Stimulated activated effector memory CD8-positive, alpha-beta T cell treated with anti-CD3 and anti-CD28 coated beads, Interleukin-12 subunit alpha, Interleukin-12 subunit beta, amount 100 ng/mL, for 72 hours (primary cell): Measurements from ENCODE around the gene ATP6V1G1.

Source experiments
- ATAC-seq: fragments of 150-1000 bp; cut with Tn5 transposase; 2 replicates; pipeline ENCODE4 v1.10.0; 2021
- DNase-seq, 2 donors: peaks; one replicate each; pipeline ENCODE4 v3.0.0; 2021 to 2022; ENCODE audit warnings: low spot score in 2 of 2
- H3K27ac Mint-ChIP-seq: one replicate; pipeline ENCODE4 v1.8.0; 2022; ENCODE audit warnings: mild to moderate bottlenecking, mixed read lengths
- H3K36me3 Mint-ChIP-seq: one replicate; pipeline ENCODE4 v1.8.0; 2022; ENCODE audit warnings: mild to moderate bottlenecking, mixed read lengths
- H3K4me1 Mint-ChIP-seq: one replicate; pipeline ENCODE4 v1.8.0; 2022; ENCODE audit warnings: mixed read lengths
- H3K4me3 Mint-ChIP-seq: one replicate; pipeline ENCODE4 v1.8.0; 2022; ENCODE audit warnings: mild to moderate bottlenecking, mixed read lengths
- H3K9me3 Mint-ChIP-seq: one replicate; pipeline ENCODE4 v1.8.0; 2022; ENCODE audit warnings: mixed read lengths

The ATP6V1G1 gene

GRCh38 chr9:114616684-114617520 is 29.3 kb downstream of the ATP6V1G1 start:
- Mint-ChIP-seq H3K4me3 (no peak overlapping the region), H3K36me3 (peaks cover 47% of the 10 kb centered on the region), H3K4me1 (peaks cover 31% of the 10 kb centered on the region), H3K27ac (peak overlapping the region; percentile 81), H3K9me3 (no peaks in the 10 kb centered on the region)
- DNase-seq, result no peak
- peak; percentile 36 for ATAC-seq

DNA sequence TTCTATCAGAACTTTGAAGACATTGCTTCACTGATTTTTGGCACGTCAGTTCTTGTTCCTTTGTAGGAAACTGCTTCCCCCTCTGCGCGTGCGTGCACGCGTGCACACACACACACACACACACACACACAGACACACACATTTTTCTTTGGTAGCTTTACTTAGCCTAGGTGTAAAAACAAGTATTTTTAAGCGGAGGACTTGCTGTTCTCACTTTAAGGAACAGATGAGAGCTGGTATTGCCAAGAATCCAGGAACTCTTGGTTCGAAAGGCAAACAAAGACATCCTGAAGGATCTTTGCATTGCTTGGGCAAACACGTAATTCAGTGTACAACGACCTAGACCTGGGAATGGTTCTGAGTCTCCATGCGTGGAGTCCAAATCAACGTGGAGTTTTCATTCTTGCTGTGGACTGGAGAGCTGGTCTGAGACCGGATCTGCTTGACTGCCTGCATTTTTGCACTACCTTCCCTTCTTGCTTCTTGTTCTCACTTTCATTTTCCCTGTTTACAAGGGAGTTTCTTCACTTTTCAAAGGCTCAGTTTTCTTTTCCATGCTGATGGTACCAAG is 31.7 kb downstream of the ATP6V1G1 start:
- Mint-ChIP-seq H3K9me3 (no peaks in the 10 kb centered on the region), H3K36me3 (peaks cover 46% of the 10 kb centered on the region), H3K4me1 (peaks cover 11% of the 10 kb centered on the region), H3K27ac (no peak overlapping the region), H3K4me3 (no peak overlapping the region)
- DNase-seq (no peak), ATAC-seq (no peak)

- no peak overlapping the region for H3K4me3 Mint-ChIP-seq
- no peaks in the 10 kb centered on the region for H3K9me3 Mint-ChIP-seq
- peaks cover 4% of the 10 kb centered on the region for H3K4me1 Mint-ChIP-seq
- no peak for ATAC-seq
- H3K27ac Mint-ChIP-seq, result peak overlapping the region; percentile 29
- H3K36me3 Mint-ChIP-seq, result peaks cover 44% of the 10 kb centered on the region
- DNase-seq, result no peak
Observed at GRCh38 chr9:114621561-114621960, 34.0 kb downstream of the ATP6V1G1 start.

DNA sequence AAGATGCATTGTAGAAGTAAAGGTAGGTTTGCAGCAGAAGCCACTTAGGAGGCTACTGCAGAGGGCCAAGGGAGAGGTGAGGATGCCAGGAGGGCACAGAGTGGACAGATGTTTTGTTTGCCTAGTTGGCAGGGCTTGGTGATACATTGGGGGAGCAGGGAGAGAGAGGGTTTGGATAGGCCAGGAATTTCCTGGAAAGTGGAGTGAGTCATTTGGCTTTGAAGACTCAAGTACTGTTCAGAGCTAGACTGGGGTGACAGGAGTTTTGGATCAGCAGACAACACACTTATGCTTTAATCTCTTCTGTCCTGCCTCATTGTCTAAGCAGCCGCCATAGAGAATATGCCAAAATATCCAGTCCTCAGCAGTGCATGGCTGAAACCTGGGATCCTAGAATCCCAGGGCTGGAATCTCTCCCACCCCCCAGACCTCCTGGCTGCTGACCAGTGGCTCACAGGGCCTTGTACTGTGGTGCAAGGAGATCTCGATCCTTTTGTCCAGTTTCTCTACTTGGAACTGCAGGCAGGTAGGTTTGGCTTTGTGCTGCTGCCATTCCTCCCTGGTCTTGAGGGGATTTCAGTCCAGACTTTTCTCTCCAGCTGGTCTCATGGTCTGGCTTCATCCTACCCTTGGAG is 34.5 kb downstream of the ATP6V1G1 start:
- peaks cover 49% of the 10 kb centered on the region for H3K36me3 Mint-ChIP-seq
- H3K4me1 Mint-ChIP-seq, result no peaks in the 10 kb centered on the region
- ATAC-seq (no peak), DNase-seq (no peak)
- peak overlapping the region; percentile 29 for H3K27ac Mint-ChIP-seq
- no peak overlapping the region for H3K4me3 Mint-ChIP-seq
- no peaks in the 10 kb centered on the region for H3K9me3 Mint-ChIP-seq

DNA sequence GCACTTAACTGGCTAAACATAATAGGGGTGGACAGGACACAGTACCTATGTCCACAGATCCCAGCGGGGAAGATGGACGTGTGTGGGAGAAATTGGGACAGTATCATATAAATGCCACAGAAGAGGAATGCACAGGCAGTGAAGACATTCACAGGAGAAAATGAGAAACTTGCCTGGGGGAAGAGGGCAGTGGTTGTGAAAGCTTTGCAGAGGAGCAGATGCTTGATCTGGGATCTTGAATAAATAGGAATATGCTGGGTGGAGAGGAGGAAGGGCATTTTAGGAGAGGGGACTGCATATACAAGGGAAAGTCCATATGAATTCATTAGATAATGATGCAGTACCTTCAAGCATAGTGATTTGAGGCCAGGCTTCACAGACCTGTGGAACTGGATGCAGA is 37.1 kb downstream of the ATP6V1G1 start:
- no peak for ATAC-seq
- no peaks in the 10 kb centered on the region for H3K9me3 Mint-ChIP-seq

DNA sequence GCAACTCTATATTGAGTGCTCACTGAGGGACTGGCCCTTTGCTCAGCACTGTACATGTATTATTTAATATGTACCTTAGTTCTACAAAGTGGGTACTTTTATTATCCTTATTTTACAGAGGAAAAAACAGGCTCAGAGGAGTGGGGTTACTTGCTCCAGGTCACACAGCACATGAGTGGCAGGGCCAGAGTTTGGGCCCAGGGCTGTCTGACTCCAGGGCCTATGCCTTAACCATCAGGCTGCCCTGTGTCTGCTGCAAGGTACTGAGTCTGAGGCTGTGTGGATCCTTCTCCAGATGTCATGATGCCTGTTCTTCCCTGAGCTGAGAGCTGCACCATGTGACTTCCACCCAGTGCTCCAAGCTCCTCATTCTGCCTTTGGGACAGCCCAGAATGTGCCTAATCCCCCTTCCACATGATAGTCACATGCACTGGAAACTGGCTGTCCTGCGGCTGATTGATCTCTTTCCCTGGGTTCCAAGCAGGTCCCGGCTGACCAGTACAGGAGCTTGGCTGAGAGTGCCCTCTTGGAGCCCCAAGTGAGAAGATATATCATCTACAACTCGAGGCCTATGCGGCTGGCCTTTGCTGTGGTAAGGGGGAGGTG is 38.9 kb downstream of the ATP6V1G1 start:
- Mint-ChIP-seq H3K9me3 (no peaks in the 10 kb centered on the region), H3K4me1 (no peaks in the 10 kb centered on the region), H3K36me3 (peaks cover 45% of the 10 kb centered on the region), H3K4me3 (no peak overlapping the region), H3K27ac (no peak overlapping the region)
- no peak for ATAC-seq
- no peak for DNase-seq

More for the DNA sequence above, 37.1 kb downstream of the ATP6V1G1 start:
- Mint-ChIP-seq H3K27ac (peak overlapping the region; percentile 2), H3K36me3 (peaks cover 49% of the 10 kb centered on the region), H3K4me1 (no peaks in the 10 kb centered on the region), H3K4me3 (no peak overlapping the region)
- no peak for DNase-seq

- Mint-ChIP-seq H3K27ac (no peak overlapping the region), H3K4me1 (no peaks in the 10 kb centered on the region), H3K4me3 (no peak overlapping the region), H3K9me3 (no peaks in the 10 kb centered on the region), H3K36me3 (peaks cover 48% of the 10 kb centered on the region)
- ATAC-seq (no peak), DNase-seq (no peak)
Observed at GRCh38 chr9:114627553-114627952, 40.0 kb downstream of the ATP6V1G1 start.

DNA sequence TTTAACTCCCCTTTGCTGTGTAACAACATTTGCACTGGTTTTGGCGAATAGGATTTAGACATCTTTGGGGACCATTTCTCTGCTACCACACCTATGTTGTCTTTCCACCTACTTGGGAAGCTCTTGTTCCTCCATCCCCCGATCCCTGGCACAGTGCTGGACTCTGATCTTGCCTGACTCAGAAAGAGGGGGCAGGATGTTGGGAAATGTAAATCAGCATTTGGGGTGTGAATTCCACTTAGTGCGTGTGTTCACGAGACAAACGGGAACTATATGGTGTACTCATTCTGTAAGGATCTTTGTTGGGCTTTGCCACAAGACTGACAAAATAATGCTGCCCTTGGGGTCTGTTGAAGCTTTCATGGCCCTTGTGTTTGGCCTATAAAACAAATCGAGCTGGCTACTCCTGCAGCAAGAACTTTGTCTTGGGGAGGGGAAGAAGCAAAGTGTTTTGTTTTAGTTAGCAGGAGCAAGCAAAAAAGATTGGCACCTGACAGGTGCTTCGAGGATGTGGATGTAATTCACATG is 42.1 kb downstream of the ATP6V1G1 start:
- Mint-ChIP-seq H3K4me3 (no peak overlapping the region), H3K9me3 (no peaks in the 10 kb centered on the region), H3K27ac (peak overlapping the region; percentile 7), H3K4me1 (no peaks in the 10 kb centered on the region), H3K36me3 (peaks cover 59% of the 10 kb centered on the region)
- DNase-seq, result no peak
- ATAC-seq, result no peak

DNA sequence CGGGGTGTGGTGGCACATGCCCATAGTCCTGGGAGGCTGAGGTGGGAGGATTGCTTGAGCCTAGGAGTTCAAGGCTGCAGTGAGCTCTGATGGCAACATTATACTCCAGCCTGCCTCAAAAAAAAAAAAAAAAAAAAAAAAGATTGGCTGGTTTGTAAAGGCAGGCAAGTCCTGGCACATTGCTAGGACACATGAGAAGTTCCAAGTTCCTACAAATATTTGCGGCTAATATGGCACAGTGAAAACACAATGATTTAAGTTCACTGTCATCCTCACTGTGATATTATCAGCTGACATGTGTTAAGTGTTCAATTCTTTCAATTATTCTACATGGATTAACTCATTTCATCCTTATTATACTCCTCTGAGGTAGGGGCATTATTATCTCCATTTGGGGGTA is 43.6 kb downstream of the ATP6V1G1 start:
- DNase-seq (no peak), ATAC-seq (no peak)
- peaks cover 71% of the 10 kb centered on the region for H3K36me3 Mint-ChIP-seq
- no peak overlapping the region for H3K27ac Mint-ChIP-seq
- no peaks in the 10 kb centered on the region for H3K9me3 Mint-ChIP-seq
- no peak overlapping the region for H3K4me3 Mint-ChIP-seq
- peaks cover 6% of the 10 kb centered on the region for H3K4me1 Mint-ChIP-seq

DNA sequence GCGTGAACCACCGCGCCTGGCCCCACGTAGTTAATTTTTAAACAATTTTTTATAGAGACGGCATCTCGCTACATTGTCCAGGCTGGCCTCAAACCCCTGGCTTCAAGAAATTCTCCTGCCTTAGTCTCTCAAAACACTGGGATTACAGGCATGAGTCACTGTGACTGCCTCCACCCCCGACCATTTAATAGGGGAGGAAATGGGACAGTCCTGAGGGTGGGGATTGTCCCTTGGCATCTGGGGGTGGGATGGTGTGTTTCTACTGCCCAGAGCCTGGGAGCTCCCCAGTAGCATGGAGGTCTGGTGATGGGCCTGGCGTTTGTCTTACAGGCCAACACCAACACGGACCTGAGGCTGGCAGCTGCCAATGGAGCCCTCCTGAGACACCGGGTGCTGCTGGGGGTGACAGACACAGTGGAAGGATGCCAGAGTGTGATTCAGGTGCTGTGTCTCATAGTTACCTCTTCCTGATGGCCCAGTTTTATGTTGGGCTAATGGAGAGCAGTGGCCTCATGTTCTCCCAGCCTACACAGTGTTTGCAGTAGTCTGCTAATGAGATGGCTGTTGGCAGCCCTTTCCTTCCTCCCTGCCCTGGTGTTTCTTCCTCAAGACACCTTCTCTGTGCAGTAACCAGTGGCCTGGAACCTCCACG is 46.0 kb downstream of the ATP6V1G1 start:
- ATAC-seq, result no peak
- DNase-seq, result no peak
- Mint-ChIP-seq H3K4me1 (peaks cover 6% of the 10 kb centered on the region), H3K27ac (peak overlapping the region; percentile 29), H3K4me3 (no peak overlapping the region), H3K36me3 (peaks cover 77% of the 10 kb centered on the region), H3K9me3 (no peaks in the 10 kb centered on the region)

DNA sequence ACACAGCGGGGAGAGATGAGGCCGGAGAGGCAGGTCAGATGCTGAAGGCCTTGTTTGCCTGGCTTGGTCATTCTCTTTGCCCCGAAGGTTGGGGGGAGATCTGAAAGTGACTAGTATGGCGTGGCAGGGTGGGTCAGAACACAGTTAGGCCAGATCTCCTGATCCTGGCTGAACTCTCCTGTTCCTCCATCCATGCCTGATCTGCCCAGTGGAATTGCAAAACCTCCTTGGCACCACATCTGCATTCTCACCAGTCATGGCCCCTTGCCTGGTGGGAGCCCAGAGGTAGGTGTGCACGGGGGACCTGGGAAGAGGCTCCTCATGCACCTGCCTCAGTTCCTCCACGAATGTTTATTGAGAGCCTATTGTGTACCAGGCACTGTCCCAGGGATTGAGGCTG is 46.8 kb downstream of the ATP6V1G1 start:
- Mint-ChIP-seq H3K4me3 (no peak overlapping the region), H3K9me3 (no peaks in the 10 kb centered on the region), H3K27ac (peak overlapping the region; percentile 29), H3K4me1 (peaks cover 6% of the 10 kb centered on the region), H3K36me3 (peaks cover 78% of the 10 kb centered on the region)
- ATAC-seq (no peak), DNase-seq (no peak)

DNA sequence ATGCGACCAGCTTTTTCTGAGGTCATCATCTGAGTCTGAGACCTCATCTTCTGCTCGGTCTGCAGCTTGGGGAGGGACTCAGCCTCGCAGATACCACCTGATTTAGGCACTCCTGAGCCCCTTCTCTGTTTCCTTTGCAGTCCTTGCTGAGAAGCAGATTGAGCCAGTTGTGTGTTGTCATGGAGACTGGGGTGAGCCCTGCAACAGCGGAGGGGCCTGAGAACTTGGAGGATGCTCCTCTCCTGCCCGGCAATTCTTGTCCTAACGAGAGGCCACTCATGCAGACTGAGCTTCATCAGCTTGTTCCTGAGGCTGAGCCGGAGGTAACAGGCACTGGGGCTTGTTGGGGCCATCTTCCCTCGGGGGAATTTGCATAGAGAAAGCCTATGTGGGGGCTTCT is 50.8 kb downstream of the ATP6V1G1 start:
- DNase-seq (no peak), ATAC-seq (no peak)
- no peak overlapping the region for H3K4me3 Mint-ChIP-seq
- H3K27ac Mint-ChIP-seq, result no peak overlapping the region
- H3K9me3 Mint-ChIP-seq, result no peaks in the 10 kb centered on the region
- peaks cover 74% of the 10 kb centered on the region for H3K36me3 Mint-ChIP-seq
- H3K4me1 Mint-ChIP-seq, result peaks cover 6% of the 10 kb centered on the region

GRCh38 chr9:114641967-114642366 is 54.4 kb downstream of the ATP6V1G1 start:
- Mint-ChIP-seq H3K4me1 (no peaks in the 10 kb centered on the region), H3K27ac (peak overlapping the region; percentile 4), H3K9me3 (no peaks in the 10 kb centered on the region), H3K4me3 (no peak overlapping the region), H3K36me3 (peaks cover 83% of the 10 kb centered on the region)
- DNase-seq (no peak), ATAC-seq (no peak)

DNA sequence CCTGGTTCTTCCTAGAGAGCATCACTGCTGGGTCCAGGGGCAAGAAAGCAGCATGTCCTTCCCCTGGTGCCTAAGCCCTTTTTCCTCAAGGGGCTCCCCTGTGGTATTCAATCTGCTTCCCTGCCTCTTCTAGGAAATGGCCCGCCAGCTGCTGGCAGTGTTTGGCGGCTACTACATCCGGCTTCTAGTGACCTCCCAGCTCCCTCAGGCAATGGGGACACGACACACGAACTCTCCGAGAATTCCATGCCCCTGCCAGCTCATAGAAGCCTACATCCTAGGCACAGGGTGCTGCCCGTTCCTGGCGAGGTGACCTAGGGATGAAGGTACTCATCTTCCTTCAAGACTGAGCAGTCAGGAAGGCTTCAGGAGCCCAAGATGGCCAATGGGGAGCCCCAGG is 55.4 kb downstream of the ATP6V1G1 start:
- Mint-ChIP-seq H3K9me3 (no peaks in the 10 kb centered on the region), H3K4me3 (no peak overlapping the region), H3K4me1 (no peaks in the 10 kb centered on the region), H3K36me3 (peaks cover 80% of the 10 kb centered on the region), H3K27ac (no peak overlapping the region)
- no peak for ATAC-seq
- no peak for DNase-seq

- Mint-ChIP-seq H3K4me3 (no peak overlapping the region), H3K9me3 (no peaks in the 10 kb centered on the region), H3K4me1 (no peaks in the 10 kb centered on the region), H3K36me3 (peaks cover 76% of the 10 kb centered on the region), H3K27ac (peak overlapping the region; percentile 30)
- DNase-seq, result no peak
- ATAC-seq, result no peak
Observed at GRCh38 chr9:114643896-114644295, 56.3 kb downstream of the ATP6V1G1 start.
